Measurements from ENCODE around the gene C6orf141. TPM values are rescaled to one million over a fixed set of nuclear protein-coding genes. Genes with fewer than 3 reads are reported as not detected.

The C6orf141 gene
- total and polyA plus RNA-seq, 10 of the 15 experiments (the other 5 are each of a cell fraction or from before 2014, with no cell fraction given): 0.05 to 0.19 TPM; not detected in 8

GRCh38 chr6:49523901-49524300, 26.6 kb upstream of the C6orf141 start (continued):
- TF ChIP-seq ZNF24 (IDR thresholded peaks at IDR 0.05): no peak
- no peak for TF ChIP-seq SPI1 (IDR thresholded peaks at IDR 0.05; ENCODE audit: borderline replicate concordance, insufficient read depth, low read depth, low read length)
- no peak for TF ChIP-seq USF1 (IDR thresholded peaks at IDR 0.05; ENCODE audit: borderline replicate concordance, extremely low read length, insufficient read depth, low read depth, low read length)
- no peak for TF ChIP-seq NFIC (IDR thresholded peaks at IDR 0.05; ENCODE audit: low read depth, low read length)
- no peak for TF ChIP-seq CEBPB (IDR thresholded peaks at IDR 0.05; ENCODE audit: borderline replicate concordance in 1 of 2, low read depth in 2 of 2, low read length in 2 of 2)

GRCh38 chr6:49524541-49524940, 25.9 kb upstream of the C6orf141 start:
- Histone ChIP-seq H3K36me3 (ENCODE audit: control insufficient read depth in 2 of 2, insufficient read depth in 2 of 2, low read length in 1 of 2) (no peaks in the 10 kb centered on the region), H4K20me1 (ENCODE audit: control insufficient read depth, insufficient read depth) (no peaks in the 10 kb centered on the region), H3K27ac (ENCODE audit: control insufficient read depth, insufficient read depth) (no peak overlapping the region), H3K4me1 (ENCODE audit: control insufficient read depth, insufficient read depth, low read length) (no peaks in the 10 kb centered on the region), H3K79me2 (ENCODE audit: control insufficient read depth, insufficient read depth, low read length) (no peaks in the 10 kb centered on the region), H2AFZ (ENCODE audit: control insufficient read depth, low read depth, low read length) (no peak overlapping the region), H3K9ac (ENCODE audit: control insufficient read depth, insufficient read depth, low read length) (no peak overlapping the region), H3K9me3 (replicated peaks; ENCODE audit: control insufficient read depth, insufficient read depth, low read length) (no peaks in the 10 kb centered on the region), H3K27me3 (replicated peaks in 1 of 2; ENCODE audit: control insufficient read depth in 2 of 2, insufficient read depth in 2 of 2, low read length in 1 of 2) (no peaks in the 10 kb centered on the region), H3K4me2 (ENCODE audit: control insufficient read depth, insufficient read depth) (no peak overlapping the region), H3K4me3 (no peak overlapping the region)
- ATAC-seq (no peak), FAIRE-seq (no peak), DNase-seq (ENCODE audit: low read depth, low spot score) (no peak)
- TF ChIP-seq SUPT20H (IDR thresholded peaks at IDR 0.05; ENCODE audit: borderline replicate concordance, control insufficient read depth, low read depth, low read length) (no peak), ZBTB4 (CRISPR knock-in tag; IDR thresholded peaks at IDR 0.05) (no peak), BCL11A (IDR thresholded peaks at IDR 0.05; ENCODE audit: low read depth, low read length) (no peak), CEBPB (IDR thresholded peaks at IDR 0.05; ENCODE audit: borderline replicate concordance in 1 of 2, low read depth in 2 of 2, low read length in 2 of 2) (no peak), CHD2 (IDR thresholded peaks at IDR 0.05; ENCODE audit: borderline replicate concordance, low read depth, low read length) (no peak), ZBTB11 (CRISPR knock-in tag; IDR thresholded peaks at IDR 0.05) (no peak), ZNF24 (IDR thresholded peaks at IDR 0.05) (no peak)
- in situ Hi-C loops (cut with MboI): no loop called here
- ChIA-PET CTCF (interaction anchor here (1.6 kb wide), 1 partner anchor 326 kb away, joined by 3 read pairs; no protein-coding TSS in a partner anchor), SMC1A (ENCODE audit: uncharacterized antibody, unreplicated experiment) (interaction anchor here (1.1 kb wide), 1 partner anchor 11 kb away, joined by 3 read pairs; no protein-coding TSS in a partner anchor), POLR2A (no interaction called here), RAD21 (ENCODE audit: unreplicated experiment) (no interaction called here)
- intact Hi-C loops (cut with micrococcal nuclease; ENCODE audit: unreplicated experiment): no loop called here
- BruUV-seq (replicated peaks): no TSS peak
- WGBS (ENCODE audit: insufficient coverage, insufficient replicate concordance, low lambda C conversion rate, missing lambda C conversion rate): 65% methylated on average over 5 of the region's 7 CpGs
